NCI-H748 treated with DMSO at 0.1 percent for 48 hours (cell line): ENCODE data around the gene NBPF10.
"Not testable (repeated sequence)": the region's sequence is repeated elsewhere in the genome, so short reads cannot be mapped to it uniquely, and the experiment has no call there.

Source experiments
- DNase-seq: peaks from one replicate; lab custom pipeline; 2025; lab: John Stamatoyannopoulos, UW

Gene NBPF10, protein sequence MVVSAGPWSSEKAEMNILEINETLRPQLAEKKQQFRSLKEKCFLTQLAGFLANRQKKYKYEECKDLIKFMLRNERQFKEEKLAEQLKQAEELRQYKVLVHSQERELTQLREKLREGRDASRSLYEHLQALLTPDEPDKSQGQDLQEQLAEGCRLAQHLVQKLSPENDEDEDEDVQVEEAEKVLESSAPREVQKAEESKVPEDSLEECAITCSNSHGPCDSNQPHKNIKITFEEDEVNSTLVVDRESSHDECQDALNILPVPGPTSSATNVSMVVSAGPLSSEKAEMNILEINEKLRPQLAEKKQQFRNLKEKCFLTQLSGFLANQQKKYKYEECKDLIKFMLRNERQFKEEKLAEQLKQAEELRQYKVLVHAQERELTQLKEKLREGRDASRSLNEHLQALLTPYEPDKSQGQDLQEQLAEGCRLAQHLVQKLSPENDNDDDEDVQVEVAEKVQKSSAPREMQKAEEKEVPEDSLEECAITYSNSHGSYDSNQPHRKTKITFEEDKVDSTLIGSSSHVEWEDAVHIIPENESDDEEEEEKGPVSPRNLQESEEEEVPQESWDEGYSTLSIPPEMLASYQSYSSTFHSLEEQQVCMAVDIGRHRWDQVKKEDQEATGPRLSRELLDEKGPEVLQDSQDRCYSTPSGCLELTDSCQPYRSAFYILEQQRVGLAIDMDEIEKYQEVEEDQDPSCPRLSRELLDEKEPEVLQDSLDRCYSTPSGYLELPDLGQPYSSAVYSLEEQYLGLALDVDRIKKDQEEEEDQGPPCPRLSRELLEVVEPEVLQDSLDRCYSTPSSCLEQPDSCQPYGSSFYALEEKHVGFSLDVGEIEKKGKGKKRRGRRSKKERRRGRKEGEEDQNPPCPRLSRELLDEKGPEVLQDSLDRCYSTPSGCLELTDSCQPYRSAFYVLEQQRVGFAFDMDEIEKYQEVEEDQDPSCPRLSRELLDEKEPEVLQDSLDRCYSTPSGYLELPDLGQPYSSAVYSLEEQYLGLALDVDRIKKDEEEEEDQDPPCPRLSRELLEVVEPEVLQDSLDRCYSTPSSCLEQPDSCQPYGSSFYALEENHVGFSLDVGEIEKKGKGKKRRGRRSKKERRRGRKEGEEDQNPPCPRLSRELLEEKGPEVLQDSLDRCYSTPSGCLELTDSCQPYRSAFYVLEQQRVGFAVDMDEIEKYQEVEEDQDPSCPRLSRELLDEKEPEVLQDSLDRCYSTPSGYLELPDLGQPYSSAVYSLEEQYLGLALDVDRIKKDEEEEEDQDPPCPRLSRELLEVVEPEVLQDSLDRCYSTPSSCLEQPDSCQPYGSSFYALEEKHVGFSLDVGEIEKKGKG (N-terminal part only)

DNA sequence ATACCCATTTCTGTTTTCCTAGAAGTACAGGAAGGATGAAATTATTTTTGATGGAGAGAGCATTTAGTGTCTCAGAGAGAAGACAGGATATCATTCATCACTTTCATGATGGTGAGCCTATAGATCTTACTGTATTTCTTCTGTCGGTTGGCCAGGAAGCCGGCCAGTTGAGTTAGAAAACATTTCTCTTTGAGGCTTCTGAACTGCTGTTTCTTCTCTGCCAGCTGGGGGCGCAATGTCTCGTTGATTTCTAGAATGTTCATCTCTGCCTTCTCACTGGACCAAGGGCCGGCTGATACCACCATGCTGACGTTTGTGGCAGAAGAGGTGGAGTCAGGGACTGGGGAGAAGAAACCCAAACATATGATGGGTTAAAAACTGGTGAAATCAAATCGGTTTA, at the start of gene NBPF10:
Gene NBPF10, minus strand, starts transcription at position 340 of the 400 bp plus-strand sequence. Its CDS starts 35 bp downstream, at position 305.
- not testable (repeated sequence) for DNase-seq

DNA sequence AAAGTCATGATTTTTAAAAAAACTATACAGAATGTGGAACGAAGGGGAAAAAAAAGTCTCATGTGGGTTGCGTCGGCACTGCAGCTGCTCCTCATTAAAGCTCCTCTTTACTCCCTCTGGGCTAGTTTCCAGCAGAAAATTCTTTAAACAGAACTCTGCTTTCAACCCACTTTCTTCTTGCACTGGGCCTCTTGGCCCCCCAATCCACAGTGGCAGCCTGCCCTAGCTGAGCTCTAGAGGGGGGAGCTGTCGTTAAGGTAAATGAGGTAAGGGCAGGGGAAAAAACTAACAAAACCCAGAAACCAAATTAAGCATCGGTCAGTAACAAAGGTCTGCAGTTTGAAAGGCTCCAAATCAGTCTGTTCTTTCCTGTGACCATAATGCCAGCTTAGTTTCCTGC, 29.9 kb upstream of the NBPF10 start:
- DNase-seq: not testable (repeated sequence)

DNA sequence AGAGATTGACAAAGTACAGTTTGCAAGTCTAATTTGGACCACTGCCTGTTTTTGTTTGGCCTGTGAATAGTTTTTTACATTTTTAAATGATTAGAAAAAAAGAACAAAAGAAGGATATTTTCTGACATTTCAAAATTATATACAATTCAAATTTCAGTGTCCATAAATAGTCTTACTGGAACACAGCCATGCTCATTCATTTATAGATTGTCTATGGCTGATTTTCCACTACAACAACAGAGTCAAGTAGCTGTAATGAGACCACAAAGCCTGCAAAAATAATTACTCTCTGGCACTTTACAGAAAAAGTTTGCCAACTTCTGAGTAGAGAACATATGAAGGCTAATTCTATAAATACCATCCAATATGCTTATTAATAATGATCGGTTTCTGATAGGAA, 23.1 kb upstream of the NBPF10 start:
- DNase-seq: not testable (repeated sequence)

DNA sequence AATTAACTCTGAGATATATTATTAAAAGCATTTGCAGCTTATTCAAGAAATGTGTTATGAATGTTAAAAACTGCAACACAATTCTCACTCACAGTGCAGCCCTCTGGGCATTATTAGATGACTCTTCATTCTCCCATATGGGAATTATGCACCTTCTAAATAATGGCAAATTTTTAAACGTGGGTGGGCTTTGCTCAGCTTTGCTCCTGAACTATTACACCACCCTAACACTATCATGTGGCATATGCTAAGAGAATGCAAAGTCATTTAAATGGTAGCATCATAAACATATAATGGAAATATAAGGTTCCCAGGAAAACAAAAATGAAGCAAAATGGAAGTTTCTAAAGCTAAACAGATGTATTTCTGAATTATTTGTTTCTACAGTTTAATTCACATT, 22.7 kb upstream of the NBPF10 start:
- not testable (repeated sequence) for DNase-seq
